HepG2 (cell line): Measurements from ENCODE around the gene GGT1. TPM values are rescaled to one million over a fixed set of nuclear protein-coding genes. Genes with fewer than 3 reads are reported as not detected.

Experiments
- FOXK2 ChIP-seq: fragments of 450-650 bp; IDR thresholded peaks from 2 replicates; pipeline ENCODE4 v1.6.1; 2016
- HNRNPLL ChIP-seq: fragments of 200-400 bp; formaldehyde crosslinking; IDR thresholded peaks from 2 replicates; pipeline ENCODE4 v1.6.1; 2017; ENCODE audit warnings: mild to moderate bottlenecking, low read depth, low read length; ENCODE audit not compliant: poor library complexity, severe bottlenecking
- JUNB ChIP-seq: sonication (generic); formaldehyde crosslinking; IDR thresholded peaks from 2 replicates; pipeline ENCODE4 v1.8.0; 2022; ENCODE audit warnings: missing genetic modification reagents, mild to moderate bottlenecking, borderline replicate concordance
- MXD4 ChIP-seq: IDR thresholded peaks from 2 replicates; pipeline ENCODE4 v1.6.1; 2016; ENCODE audit warnings: mild to moderate bottlenecking, missing biosample characterization, missing genetic modification reagents
- NCOR1 ChIP-seq: fragments of 200-600 bp; sonication (generic); IDR thresholded peaks from 2 replicates; pipeline ENCODE4 v1.7.0; 2017; ENCODE audit warnings: antibody characterized with exemption, low read length, borderline replicate concordance
- RFXAP ChIP-seq: sonication (generic); formaldehyde crosslinking; IDR thresholded peaks from 2 replicates; pipeline ENCODE4 v1.4.0; 2020; ENCODE audit warnings: missing genetic modification reagents, borderline replicate concordance
- RXRA ChIP-seq: sonication (generic); formaldehyde crosslinking; IDR thresholded peaks from 2 replicates; pipeline ENCODE4 v1.5.1; 2020; ENCODE audit warnings: missing genetic modification reagents
- TEF ChIP-seq: sonication (generic); formaldehyde crosslinking; IDR thresholded peaks from 2 replicates; pipeline ENCODE4 v1.5.0; 2020; ENCODE audit warnings: missing genetic modification reagents
- ZFY ChIP-seq: sonication (generic); formaldehyde crosslinking; IDR thresholded peaks from 2 replicates; pipeline ENCODE4 v1.4.0; 2020; ENCODE audit warnings: missing genetic modification reagents
- ZNF335 ChIP-seq: sonication (generic); formaldehyde crosslinking; IDR thresholded peaks from 2 replicates; pipeline ENCODE4 v1.4.0; 2020; ENCODE audit warnings: missing genetic modification reagents
- ZNF572 ChIP-seq: sonication (generic); formaldehyde crosslinking; IDR thresholded peaks from 2 replicates; pipeline ENCODE4 v1.5.1; 2020; ENCODE audit warnings: mild to moderate bottlenecking, missing genetic modification reagents
- ZNF740 ChIP-seq: sonication (generic); formaldehyde crosslinking; IDR thresholded peaks from 2 replicates; pipeline ENCODE4 v1.4.0; 2020; ENCODE audit warnings: missing genetic modification reagents
- ZSCAN9 ChIP-seq: IDR thresholded peaks from 2 replicates; pipeline ENCODE4 v1.6.1; 2016; ENCODE audit warnings: borderline replicate concordance
- polyA plus RNA-seq, 8 experiments: library from polyadenylated mRNA; depleted of rRNA in 3 of 8; stranded (reverse) in 7 of 8; unstranded in 1 of 8; fragments of >200 nt; fragmentation: Illumina TruSeq in 4 of 8; extraction: Trizol in 4 of 8; gene quantifications; 2 replicates each; pipeline versions ENCODE4 v1.2.1 to v1.2.3, GENCODE V29; 2011 to 2016; ENCODE audit warnings: low read depth in 4 of 8, missing spikeins in 1 of 8, mixed read lengths in 1 of 8; ENCODE audit not compliant: insufficient read depth in 1 of 8
- total RNA-seq, 5 experiments: library from RNA; depleted of rRNA; stranded (reverse); fragments of >200 nt; fragmentation: Illumina TruSeq; extraction: Trizol; gene quantifications; 2 replicates each; pipeline ENCODE4 v1.2.3, GENCODE V29; 2016; ENCODE audit warnings: low read depth in 1 of 5
- TF ChIP-seq, protein P1 (sequence below): sonication (generic); formaldehyde crosslinking; IDR thresholded peaks from 2 replicates; pipeline ENCODE4 v1.8.1; 2023; ENCODE audit warnings: mild to moderate bottlenecking, missing genetic modification reagents, borderline replicate concordance
- TF ChIP-seq, protein P2 (sequence below): IDR thresholded peaks from 2 replicates; pipeline ENCODE4 v1.6.1; 2016; ENCODE audit warnings: missing genetic modification reagents, missing compliant biosample characterization
- TF ChIP-seq, protein P3 (sequence below): sonication (generic); formaldehyde crosslinking; conservative IDR thresholded peaks from 2 replicates; pipeline ENCODE4 v1.4.0; 2020; ENCODE audit warnings: missing genetic modification reagents
- TF ChIP-seq, protein P4 (sequence below): sonication (generic); formaldehyde crosslinking; IDR thresholded peaks from 2 replicates; pipeline ENCODE4 v1.5.0; 2020; ENCODE audit warnings: mild to moderate bottlenecking, missing genetic modification reagents
- TF ChIP-seq, protein P5 (sequence below): sonication (generic); formaldehyde crosslinking; IDR thresholded peaks from 2 replicates; pipeline ENCODE4 v1.5.1; 2020; ENCODE audit warnings: missing genetic modification reagents, mild to moderate bottlenecking, borderline replicate concordance
- TF ChIP-seq, protein P6 (sequence below): sonication (generic); formaldehyde crosslinking; IDR thresholded peaks from 2 replicates; pipeline ENCODE4 v1.8.1; 2023; ENCODE audit warnings: mild to moderate bottlenecking, moderate library complexity, missing genetic modification reagents

GGT1 gene
- total and polyA plus RNA-seq, 2 of the 13 experiments (the other 11 are each of a cell fraction or from before 2014, with no cell fraction given): 29.9 to 103 TPM

GRCh38 chr22:24593836-24594568, 9.0 kb upstream of the GGT1 start (continued):
- TF ChIP-seq ZNF740 (CRISPR knock-in tag) (no peak), ZSCAN9 (CRISPR knock-in tag) (0 out of 2 replicates have a peak, but pooled peaks have one; percentile 56), MXD4 (no peak), RXRA (peak; percentile 55; the same call in 1 of the 2 replicates), TEF (CRISPR knock-in tag) (no peak), JUNB (no peak), ZFY (CRISPR knock-in tag) (no peak), RFXAP (CRISPR knock-in tag) (peak; percentile 58; the same call in 1 of the 2 replicates), HNRNPLL (no peak), ZNF572 (CRISPR knock-in tag) (no peak), ZNF335 (CRISPR knock-in tag) (no peak), NCOR1 (no peak), FOXK2 (no peak)
- TF ChIP-seq, protein P1, sequence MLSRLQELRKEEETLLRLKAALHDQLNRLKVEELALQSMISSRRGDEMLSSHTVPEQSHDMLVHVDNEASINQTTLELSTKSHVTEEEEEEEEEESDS (CRISPR knock-in tag): no peak
- TF ChIP-seq, protein P2, sequence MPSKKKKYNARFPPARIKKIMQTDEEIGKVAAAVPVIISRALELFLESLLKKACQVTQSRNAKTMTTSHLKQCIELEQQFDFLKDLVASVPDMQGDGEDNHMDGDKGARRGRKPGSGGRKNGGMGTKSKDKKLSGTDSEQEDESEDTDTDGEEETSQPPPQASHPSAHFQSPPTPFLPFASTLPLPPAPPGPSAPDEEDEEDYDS (CRISPR knock-in tag): peak; percentile 72
- TF ChIP-seq, protein P3, sequence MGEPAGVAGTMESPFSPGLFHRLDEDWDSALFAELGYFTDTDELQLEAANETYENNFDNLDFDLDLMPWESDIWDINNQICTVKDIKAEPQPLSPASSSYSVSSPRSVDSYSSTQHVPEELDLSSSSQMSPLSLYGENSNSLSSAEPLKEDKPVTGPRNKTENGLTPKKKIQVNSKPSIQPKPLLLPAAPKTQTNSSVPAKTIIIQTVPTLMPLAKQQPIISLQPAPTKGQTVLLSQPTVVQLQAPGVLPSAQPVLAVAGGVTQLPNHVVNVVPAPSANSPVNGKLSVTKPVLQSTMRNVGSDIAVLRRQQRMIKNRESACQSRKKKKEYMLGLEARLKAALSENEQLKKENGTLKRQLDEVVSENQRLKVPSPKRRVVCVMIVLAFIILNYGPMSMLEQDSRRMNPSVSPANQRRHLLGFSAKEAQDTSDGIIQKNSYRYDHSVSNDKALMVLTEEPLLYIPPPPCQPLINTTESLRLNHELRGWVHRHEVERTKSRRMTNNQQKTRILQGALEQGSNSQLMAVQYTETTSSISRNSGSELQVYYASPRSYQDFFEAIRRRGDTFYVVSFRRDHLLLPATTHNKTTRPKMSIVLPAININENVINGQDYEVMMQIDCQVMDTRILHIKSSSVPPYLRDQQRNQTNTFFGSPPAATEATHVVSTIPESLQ: no peak
- TF ChIP-seq, protein P4, sequence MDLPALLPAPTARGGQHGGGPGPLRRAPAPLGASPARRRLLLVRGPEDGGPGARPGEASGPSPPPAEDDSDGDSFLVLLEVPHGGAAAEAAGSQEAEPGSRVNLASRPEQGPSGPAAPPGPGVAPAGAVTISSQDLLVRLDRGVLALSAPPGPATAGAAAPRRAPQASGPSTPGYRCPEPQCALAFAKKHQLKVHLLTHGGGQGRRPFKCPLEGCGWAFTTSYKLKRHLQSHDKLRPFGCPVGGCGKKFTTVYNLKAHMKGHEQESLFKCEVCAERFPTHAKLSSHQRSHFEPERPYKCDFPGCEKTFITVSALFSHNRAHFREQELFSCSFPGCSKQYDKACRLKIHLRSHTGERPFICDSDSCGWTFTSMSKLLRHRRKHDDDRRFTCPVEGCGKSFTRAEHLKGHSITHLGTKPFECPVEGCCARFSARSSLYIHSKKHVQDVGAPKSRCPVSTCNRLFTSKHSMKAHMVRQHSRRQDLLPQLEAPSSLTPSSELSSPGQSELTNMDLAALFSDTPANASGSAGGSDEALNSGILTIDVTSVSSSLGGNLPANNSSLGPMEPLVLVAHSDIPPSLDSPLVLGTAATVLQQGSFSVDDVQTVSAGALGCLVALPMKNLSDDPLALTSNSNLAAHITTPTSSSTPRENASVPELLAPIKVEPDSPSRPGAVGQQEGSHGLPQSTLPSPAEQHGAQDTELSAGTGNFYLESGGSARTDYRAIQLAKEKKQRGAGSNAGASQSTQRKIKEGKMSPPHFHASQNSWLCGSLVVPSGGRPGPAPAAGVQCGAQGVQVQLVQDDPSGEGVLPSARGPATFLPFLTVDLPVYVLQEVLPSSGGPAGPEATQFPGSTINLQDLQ: no peak
- TF ChIP-seq, protein P5, sequence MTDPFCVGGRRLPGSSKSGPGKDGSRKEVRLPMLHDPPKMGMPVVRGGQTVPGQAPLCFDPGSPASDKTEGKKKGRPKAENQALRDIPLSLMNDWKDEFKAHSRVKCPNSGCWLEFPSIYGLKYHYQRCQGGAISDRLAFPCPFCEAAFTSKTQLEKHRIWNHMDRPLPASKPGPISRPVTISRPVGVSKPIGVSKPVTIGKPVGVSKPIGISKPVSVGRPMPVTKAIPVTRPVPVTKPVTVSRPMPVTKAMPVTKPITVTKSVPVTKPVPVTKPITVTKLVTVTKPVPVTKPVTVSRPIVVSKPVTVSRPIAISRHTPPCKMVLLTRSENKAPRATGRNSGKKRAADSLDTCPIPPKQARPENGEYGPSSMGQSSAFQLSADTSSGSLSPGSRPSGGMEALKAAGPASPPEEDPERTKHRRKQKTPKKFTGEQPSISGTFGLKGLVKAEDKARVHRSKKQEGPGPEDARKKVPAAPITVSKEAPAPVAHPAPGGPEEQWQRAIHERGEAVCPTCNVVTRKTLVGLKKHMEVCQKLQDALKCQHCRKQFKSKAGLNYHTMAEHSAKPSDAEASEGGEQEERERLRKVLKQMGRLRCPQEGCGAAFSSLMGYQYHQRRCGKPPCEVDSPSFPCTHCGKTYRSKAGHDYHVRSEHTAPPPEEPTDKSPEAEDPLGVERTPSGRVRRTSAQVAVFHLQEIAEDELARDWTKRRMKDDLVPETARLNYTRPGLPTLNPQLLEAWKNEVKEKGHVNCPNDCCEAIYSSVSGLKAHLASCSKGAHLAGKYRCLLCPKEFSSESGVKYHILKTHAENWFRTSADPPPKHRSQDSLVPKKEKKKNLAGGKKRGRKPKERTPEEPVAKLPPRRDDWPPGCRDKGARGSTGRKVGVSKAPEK (CRISPR knock-in tag): no peak
- TF ChIP-seq, protein P6, sequence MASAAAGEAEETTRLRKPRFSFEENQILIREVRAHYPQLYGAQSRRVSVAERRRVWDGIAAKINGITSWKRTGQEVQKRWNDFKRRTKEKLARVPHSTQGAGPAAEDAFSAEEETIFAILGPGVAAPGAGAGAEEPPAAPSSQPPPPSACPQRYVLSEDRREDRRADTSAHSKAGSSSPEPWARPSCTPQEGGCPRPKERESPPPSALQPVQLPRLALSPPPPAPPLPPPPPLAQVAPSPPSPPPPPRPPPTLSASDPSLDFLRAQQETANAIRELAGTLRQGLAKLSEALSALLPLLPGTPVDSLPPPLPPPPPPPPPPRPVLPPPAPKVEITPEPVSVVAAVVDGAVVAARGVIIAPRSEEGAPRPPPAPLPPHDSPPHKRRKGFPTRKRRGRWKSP (CRISPR knock-in tag): 0 out of 2 replicates have a peak, but pooled peaks have one; percentile 6
